ENCODE results near the gene DIS3L2. TPM values are rescaled to one million over a fixed set of nuclear protein-coding genes. Genes with fewer than 3 reads are reported as not detected.

Gene DIS3L2
- total and polyA plus RNA-seq, 2 of the 8 experiments (the other 6 are each of a cell fraction or from before 2014, with no cell fraction given) = 11.5 to 21.6 TPM

DNA sequence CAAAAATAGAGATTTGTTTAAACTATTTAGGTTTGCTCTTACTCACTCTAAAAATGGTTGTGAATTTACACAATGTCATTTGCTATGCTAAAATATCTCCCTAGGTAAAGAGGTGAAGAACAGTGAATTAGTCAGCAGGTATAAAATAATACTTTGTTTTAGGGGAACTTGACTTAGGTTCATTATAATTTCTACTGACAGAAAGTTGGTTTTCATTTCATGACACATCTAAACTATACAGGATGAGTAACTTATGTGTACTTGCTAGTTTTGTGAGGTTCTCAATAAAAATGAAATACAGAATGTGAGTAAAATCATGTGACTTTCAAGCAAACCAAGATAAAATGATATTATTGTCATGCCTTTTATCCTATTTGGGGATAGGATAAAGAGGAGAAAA, 66.0 kb downstream of the DIS3L2 start:
- FAIRE-seq (no peak), DNase-seq (ENCODE audit: low read depth in 1 of 2, low spot score in 2 of 2) (no peak)
- Histone ChIP-seq H3K79me1 (ENCODE audit: low read depth, low read length) (no peaks in the 10 kb centered on the region), H2AK5ac (ENCODE audit: low read depth, low read length) (no peak overlapping the region), H2BK20ac (ENCODE audit: low read length) (no peak overlapping the region), H3K18ac (ENCODE audit: extremely low read depth, low read length) (no peak overlapping the region), H3K56ac (replicated peaks; ENCODE audit: insufficient read length, low read depth, low read length) (no peak overlapping the region), H3K27ac (ENCODE audit: low read depth, low read length) (no peak overlapping the region), H2BK12ac (ENCODE audit: low read depth, low read length) (no peak overlapping the region), H3K23me2 (ENCODE audit: low read depth, low read length) (no peaks in the 10 kb centered on the region), H2AFZ (ENCODE audit: low read length) (no peak overlapping the region), H4K8ac (ENCODE audit: extremely low read depth, insufficient read depth, low read length) (no peak overlapping the region), H4K5ac (ENCODE audit: insufficient read length, low read depth, low read length) (no peak overlapping the region), H3K27me3 (replicated peaks in 1 of 4; ENCODE audit: control insufficient read depth in 3 of 4, extremely low read depth in 1 of 4, insufficient read depth in 3 of 4, low read length in 3 of 4) (no peaks in the 10 kb centered on the region), H2BK120ac (replicated peaks; ENCODE audit: low read depth, low read length) (no peak overlapping the region), H3K14ac (ENCODE audit: insufficient read length) (no peak overlapping the region), H3K23ac (ENCODE audit: insufficient read length) (no peak overlapping the region), H3K4ac (replicated peaks; ENCODE audit: insufficient read length, low read depth, low read length) (no peak overlapping the region), H4K20me1 (replicated peaks in 1 of 2; ENCODE audit: control insufficient read depth in 1 of 2, insufficient read depth in 2 of 2, low read length in 2 of 2) (no peaks in the 10 kb centered on the region), H2BK5ac (ENCODE audit: low read depth, low read length) (no peak overlapping the region), H3K4me3 (ENCODE audit: extremely low read depth in 1 of 4, insufficient read depth in 2 of 4, low read depth in 3 of 4, low read length in 4 of 4) (no peak overlapping the region), H3K79me2 (ENCODE audit: control insufficient read depth in 1 of 2, insufficient read depth in 2 of 2, low read length in 2 of 2) (no peaks in the 10 kb centered on the region), H2BK15ac (ENCODE audit: low read length) (no peak overlapping the region), H3K36me3 (ENCODE audit: control insufficient read depth in 2 of 4, insufficient read depth in 4 of 4, low read length in 3 of 4) (peaks cover 0 to 4% (median 0%) of the 10 kb centered on the region in 4 experiments; a peak in 3 of 8 replicates), H3K4me2 (ENCODE audit: insufficient read depth in 1 of 2, low read depth in 2 of 2, low read length in 2 of 2) (no peak overlapping the region), H3K4me1 (replicated peaks in 1 of 4; ENCODE audit: control insufficient read depth in 3 of 4, insufficient read depth in 4 of 4, low read length in 3 of 4) (0 out of 7 replicates have a peak, but pooled peaks cover 0 to 2% (median 0%) of the 10 kb centered on the region in 4 experiments), H3K9me3 (ENCODE audit: insufficient read depth in 2 of 2, low read depth in 1 of 2, low read length in 1 of 2) (no peaks in the 10 kb centered on the region), H3K9ac (replicated peaks in 1 of 4; ENCODE audit: extremely low read depth in 1 of 4, low read depth in 3 of 4, low read length in 3 of 4) (no peak overlapping the region), H4K91ac (replicated peaks; ENCODE audit: insufficient read length, low read length) (no peak overlapping the region)
- no peak for TF ChIP-seq TCF12 (IDR thresholded peaks at IDR 0.05; ENCODE audit: low read depth, low read length)
- no peak for TF ChIP-seq RBBP5 (IDR thresholded peaks at IDR 0.05; ENCODE audit: borderline replicate concordance, low read depth, low read length)
- no peak for TF ChIP-seq CHD2 (IDR thresholded peaks at IDR 0.05; ENCODE audit: low read length)
- TF ChIP-seq SUZ12 (IDR thresholded peaks at IDR 0.05; ENCODE audit: low read length) = no peak
- TF ChIP-seq CREB1 (IDR thresholded peaks at IDR 0.05) = no peak
- TF ChIP-seq BRCA1 (IDR thresholded peaks at IDR 0.05; ENCODE audit: low read depth, low read length) = no peak
- no peak for TF ChIP-seq SIX5 (IDR thresholded peaks at IDR 0.05; ENCODE audit: low read depth, low read length)
- ChIA-PET POLR2A (ENCODE audit: partially characterized antibody) (no interaction called here), CTCF (ENCODE audit: partially characterized antibody) (interaction anchor here (1.0 to 1.4 kb wide), 3 partner anchors 28 to 354 kb away, joined by 3 to 4 read pairs (median 4); no protein-coding TSS in a partner anchor)

Data from H1 (cell line).